Caco-2 (cell line): Measurements from ENCODE around the gene RARRES2. TPM values are rescaled to one million over a fixed set of nuclear protein-coding genes. Genes with fewer than 3 reads are reported as not detected.

Source experiments
- BruUV-seq: library from RNA; stranded (reverse); fragments of 400-500 nt; replicated peaks from 2 replicates; lab custom pipeline; 2021; lab: Mats Ljungman, UMichigan
- CTCF ChIA-PET: fragments of 300-600 bp; sonication (Branson Sonifier 250); formaldehyde crosslinking; loops from one replicate; lab custom pipeline; 2022; ENCODE audit warnings: antibody characterized with exemption; lab: Charles Lee
- POLR2A ChIA-PET: fragments of 300-600 bp; sonication (Branson Sonifier 250); formaldehyde crosslinking; loops from one replicate; lab custom pipeline; 2022; ENCODE audit warnings: antibody characterized with exemption; lab: Charles Lee
- DNase-seq, 2 experiments: peaks; one replicate each; pipeline versions ENCODE4 v3.0.0 to v3.0.0-alpha.2; 2020 to 2022
- H3K27me3 ChIP-seq: replicated peaks from 2 replicates; pipeline ENCODE4 v1.6.0; 2011; ENCODE audit warnings: low read length; ENCODE audit not compliant: control insufficient read depth, insufficient read depth
- H3K36me3 ChIP-seq: 2 replicates; pipeline ENCODE4 v1.5.1; 2011; ENCODE audit warnings: low read length; ENCODE audit not compliant: control insufficient read depth, insufficient read depth
- H3K4me1 ChIP-seq: fragments of 250-450 bp; sonication (Bioruptor Pico); 2 replicates; pipeline ENCODE4 v1.5.1; 2020; ENCODE audit warnings: mild to moderate bottlenecking
- H3K4me3 ChIP-seq: 2 replicates; pipeline ENCODE4 v1.5.1; 2011; ENCODE audit warnings: low read depth, mild to moderate bottlenecking, control low read depth, low read length
- H3K9me3 ChIP-seq: fragments of 250-450 bp; sonication (Bioruptor Pico); 2 replicates; pipeline ENCODE4 v1.5.1; 2020; ENCODE audit warnings: mild to moderate bottlenecking, moderate library complexity
- H3K27ac Mint-ChIP-seq: one replicate; pipeline ENCODE4 v1.8.0; 2022; ENCODE audit warnings: mixed read lengths; ENCODE audit not compliant: unreplicated experiment
- H3K27me3 Mint-ChIP-seq: one replicate; pipeline ENCODE4 v1.8.0; 2022; ENCODE audit warnings: mixed read lengths; ENCODE audit not compliant: insufficient read depth, unreplicated experiment
- H3K36me3 Mint-ChIP-seq: one replicate; pipeline ENCODE4 v1.8.0; 2022; ENCODE audit warnings: mild to moderate bottlenecking, mixed read lengths; ENCODE audit not compliant: insufficient read depth, unreplicated experiment
- H3K4me1 Mint-ChIP-seq: one replicate; pipeline ENCODE4 v1.8.0; 2022; ENCODE audit warnings: low read depth, mixed read lengths; ENCODE audit not compliant: unreplicated experiment
- H3K4me3 Mint-ChIP-seq: one replicate; pipeline ENCODE4 v1.8.0; 2022; ENCODE audit warnings: mild to moderate bottlenecking, moderate library complexity, mixed read lengths; ENCODE audit not compliant: unreplicated experiment
- H3K9me3 Mint-ChIP-seq: one replicate; pipeline ENCODE4 v1.8.0; 2022; ENCODE audit warnings: mixed read lengths; ENCODE audit not compliant: unreplicated experiment
- intact Hi-C: fragments of 100-400 bp; cut with micrococcal nuclease; formaldehyde crosslinking; loops from one replicate; pipeline ENCODE4 v1.10.0; 2022; ENCODE audit not compliant: unreplicated experiment
- total RNA-seq: library from RNA; stranded (reverse); gene quantifications from 2 replicates; pipeline ENCODE4 v1.2.3, GENCODE V29; 2022
- TF ChIP-seq, protein P1 (sequence below), 2 experiments: fragments of 200-600 bp in 1 of 2; IDR thresholded peaks; 1 replicate in 1 of 2; 2 replicates in 1 of 2; pipeline versions ENCODE4 v1.5.1 to v1.8.0; 2011 to 2022; ENCODE audit warnings: antibody characterized with exemption in 1 of 2, control low read depth in 1 of 2, inconsistent platforms in 1 of 2, low read depth in 1 of 2, low read length in 1 of 2, mild to moderate bottlenecking in 1 of 2, moderate library complexity in 1 of 2; ENCODE audit not compliant: insufficient read depth in 1 of 2, severe bottlenecking in 1 of 2, unreplicated experiment in 1 of 2

The RARRES2 gene
- total RNA-seq, 1 experiment from 2014 or later = not detected

DNA sequence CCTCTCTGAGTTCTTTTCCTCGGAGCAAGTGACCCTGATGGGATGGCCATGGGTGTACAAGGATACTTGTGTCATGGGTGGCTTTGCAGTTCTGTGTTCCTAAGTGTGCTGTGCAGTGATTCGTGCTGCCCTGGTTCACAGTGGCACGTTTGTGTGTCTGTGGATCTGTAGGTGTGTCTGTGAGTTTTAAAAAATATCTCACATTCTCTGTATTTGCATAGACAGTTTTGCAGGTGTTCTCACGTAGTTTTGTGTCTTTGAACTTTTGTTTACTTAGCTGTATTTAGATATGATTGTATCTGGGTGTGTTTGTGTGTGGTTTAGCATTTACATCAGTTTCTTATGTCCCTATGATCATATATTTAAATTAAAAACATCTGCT is 41.4 kb upstream of the RARRES2 start:
- peaks cover 28% of the 10 kb centered on the region for H3K4me1 Mint-ChIP-seq

DNA sequence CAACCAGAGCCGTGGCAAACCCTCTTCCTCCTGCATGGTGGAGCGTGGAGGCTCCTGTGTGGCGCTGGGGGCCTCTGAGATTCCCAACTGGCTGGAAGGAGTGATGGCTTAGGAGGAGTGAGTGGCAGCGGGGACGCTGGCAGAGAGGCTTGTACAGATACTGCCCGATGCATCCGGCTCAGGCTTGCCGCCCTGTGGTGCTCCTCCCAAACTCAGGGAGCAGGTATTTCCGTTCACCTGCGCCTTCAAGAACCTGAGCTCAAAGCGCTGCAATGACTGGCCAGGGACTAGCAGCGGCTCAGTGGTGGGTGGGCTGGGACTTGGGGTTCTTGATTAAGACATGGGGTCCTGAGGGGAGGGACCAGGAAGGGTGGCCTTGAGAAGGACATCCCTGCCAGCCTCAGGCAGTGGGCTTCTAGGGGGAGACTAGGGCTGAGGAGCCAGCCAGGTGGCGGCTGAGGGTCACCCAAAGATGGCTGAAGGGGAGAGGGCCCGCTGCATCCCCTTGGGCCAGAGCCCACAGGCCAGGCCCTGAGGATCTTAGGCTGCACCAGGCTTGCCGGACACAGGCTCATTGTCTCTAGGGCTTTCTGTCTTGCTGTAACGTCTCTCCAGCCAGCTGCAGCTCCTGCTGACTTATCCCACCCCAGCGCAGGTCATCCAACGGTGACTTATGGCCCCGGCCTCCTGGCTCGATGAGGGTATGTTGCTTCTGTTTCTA is 40.9 kb upstream of the RARRES2 start:
- Histone ChIP-seq H3K9me3 (no peaks in the 10 kb centered on the region), H3K27me3 (no peaks in the 10 kb centered on the region), H3K36me3 (no peaks in the 10 kb centered on the region), H3K4me1 (peaks cover 49% of the 10 kb centered on the region), H3K4me3 (no peak overlapping the region)
- ChIA-PET POLR2A (no interaction called here), CTCF (no interaction called here)
- BruUV-seq = no TSS peak
- H3K27ac Mint-ChIP-seq = peak overlapping the region; percentile 93
- no peaks in the 10 kb centered on the region for H3K27me3 Mint-ChIP-seq
- peak overlapping the region; percentile 25 for H3K4me3 Mint-ChIP-seq
- TF ChIP-seq, protein P1, sequence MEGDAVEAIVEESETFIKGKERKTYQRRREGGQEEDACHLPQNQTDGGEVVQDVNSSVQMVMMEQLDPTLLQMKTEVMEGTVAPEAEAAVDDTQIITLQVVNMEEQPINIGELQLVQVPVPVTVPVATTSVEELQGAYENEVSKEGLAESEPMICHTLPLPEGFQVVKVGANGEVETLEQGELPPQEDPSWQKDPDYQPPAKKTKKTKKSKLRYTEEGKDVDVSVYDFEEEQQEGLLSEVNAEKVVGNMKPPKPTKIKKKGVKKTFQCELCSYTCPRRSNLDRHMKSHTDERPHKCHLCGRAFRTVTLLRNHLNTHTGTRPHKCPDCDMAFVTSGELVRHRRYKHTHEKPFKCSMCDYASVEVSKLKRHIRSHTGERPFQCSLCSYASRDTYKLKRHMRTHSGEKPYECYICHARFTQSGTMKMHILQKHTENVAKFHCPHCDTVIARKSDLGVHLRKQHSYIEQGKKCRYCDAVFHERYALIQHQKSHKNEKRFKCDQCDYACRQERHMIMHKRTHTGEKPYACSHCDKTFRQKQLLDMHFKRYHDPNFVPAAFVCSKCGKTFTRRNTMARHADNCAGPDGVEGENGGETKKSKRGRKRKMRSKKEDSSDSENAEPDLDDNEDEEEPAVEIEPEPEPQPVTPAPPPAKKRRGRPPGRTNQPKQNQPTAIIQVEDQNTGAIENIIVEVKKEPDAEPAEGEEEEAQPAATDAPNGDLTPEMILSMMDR (IDR thresholded peaks at IDR 0.05; ENCODE audit: insufficient read depth in 1 of 2, low read depth in 1 of 2, low read length in 1 of 2, severe bottlenecking in 1 of 2, unreplicated experiment in 1 of 2) = no peak
- DNase-seq = no peak
- intact Hi-C loops = no loop called here
- H3K4me1 Mint-ChIP-seq = peaks cover 33% of the 10 kb centered on the region
- no peaks in the 10 kb centered on the region for H3K9me3 Mint-ChIP-seq
- H3K36me3 Mint-ChIP-seq = peaks cover 23% of the 10 kb centered on the region

More for the DNA sequence above, 41.4 kb upstream of the RARRES2 start:
- intact Hi-C loops = loop anchor here (1.0 kb wide), 1 partner anchor 22 kb away; a partner anchor contains a TSS
- Mint-ChIP-seq H3K27me3 (no peaks in the 10 kb centered on the region), H3K36me3 (peaks cover 20% of the 10 kb centered on the region), H3K4me3 (peak overlapping the region; percentile 25), H3K9me3 (no peaks in the 10 kb centered on the region), H3K27ac (peak overlapping the region; percentile 93)
- H3K9me3 ChIP-seq = no peaks in the 10 kb centered on the region
- no peaks in the 10 kb centered on the region for H3K36me3 ChIP-seq
- TF ChIP-seq, protein P1 (IDR thresholded peaks at IDR 0.05; ENCODE audit: insufficient read depth in 1 of 2, low read depth in 1 of 2, low read length in 1 of 2, severe bottlenecking in 1 of 2, unreplicated experiment in 1 of 2) = no peak
- BruUV-seq = no TSS peak
- ChIA-PET POLR2A (interaction anchor here (0.6 kb wide), 1 partner anchor 14 kb away, joined by 3 read pairs; the partner anchor contains the start of gene REPIN1), CTCF (no interaction called here)
- H3K27me3 ChIP-seq = no peaks in the 10 kb centered on the region
- no peak overlapping the region for H3K4me3 ChIP-seq
- DNase-seq = no peak
- peaks cover 44% of the 10 kb centered on the region for H3K4me1 ChIP-seq

DNA sequence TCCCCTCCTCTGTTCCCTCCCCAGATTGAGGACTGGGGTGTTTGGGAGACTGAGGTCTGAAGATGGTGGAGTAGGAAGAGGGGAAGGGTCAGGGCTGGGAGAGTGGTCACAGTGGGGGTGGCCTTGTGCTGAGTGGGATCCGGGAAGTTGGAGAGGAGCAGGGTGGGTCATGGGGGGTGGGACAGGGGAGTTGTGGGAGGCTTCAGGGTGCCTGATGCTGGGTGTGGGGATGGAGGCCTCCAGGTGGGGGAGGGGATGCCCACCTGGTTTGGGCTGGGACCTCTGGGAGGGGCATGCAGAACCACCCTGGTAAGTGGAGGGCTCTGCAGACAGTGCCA is 40.3 kb upstream of the RARRES2 start:
- H3K9me3 ChIP-seq = no peaks in the 10 kb centered on the region
- H3K36me3 ChIP-seq = no peaks in the 10 kb centered on the region
- DNase-seq = peak in 1 of 2 experiments; percentile 27
- H3K27me3 Mint-ChIP-seq = no peaks in the 10 kb centered on the region
- no peaks in the 10 kb centered on the region for H3K27me3 ChIP-seq
- peaks cover 54% of the 10 kb centered on the region for H3K4me1 ChIP-seq
- intact Hi-C loops = no loop called here
- H3K27ac Mint-ChIP-seq = peak overlapping the region; percentile 93
- H3K4me3 ChIP-seq = no peak overlapping the region
- BruUV-seq = no TSS peak
- H3K36me3 Mint-ChIP-seq = peaks cover 21% of the 10 kb centered on the region
- CTCF ChIA-PET = no interaction called here
- no peak overlapping the region for H3K4me3 Mint-ChIP-seq
- POLR2A ChIA-PET = no interaction called here
- H3K4me1 Mint-ChIP-seq = peaks cover 38% of the 10 kb centered on the region
- TF ChIP-seq, protein P1 (IDR thresholded peaks at IDR 0.05; ENCODE audit: insufficient read depth in 1 of 2, low read depth in 1 of 2, low read length in 1 of 2, severe bottlenecking in 1 of 2, unreplicated experiment in 1 of 2) = no peak
- H3K9me3 Mint-ChIP-seq = no peaks in the 10 kb centered on the region
